Measurements from ENCODE around the gene PCDHGB3. TPM values are rescaled to one million over a fixed set of nuclear protein-coding genes. Genes with fewer than 3 reads are reported as not detected.
"Not testable (repeated sequence)": the region's sequence is repeated elsewhere in the genome, so short reads cannot be mapped to it uniquely, and the experiment has no call there.

Gene PCDHGB3
- total RNA-seq, 1 donor from 2014 or later: 4.1 TPM

GRCh38 chr5:141366016-141366896 lies 3.8 kb upstream of the PCDHGB3 start:
- no peak for TF ChIP-seq CTCF (IDR thresholded peaks at IDR 0.05; ENCODE audit: unreplicated experiment)
- Mint-ChIP-seq H3K27me3 (ENCODE audit: unreplicated experiment) (peaks cover 10% of the 10 kb centered on the region), H3K4me1 (ENCODE audit: unreplicated experiment) (peaks cover 7% of the 10 kb centered on the region)

GRCh38 chr5:141371572-141372475 lies 1.8 kb downstream of the PCDHGB3 start:
- H3K27ac Mint-ChIP-seq (ENCODE audit: unreplicated experiment): no peak overlapping the region
- peaks cover 27% of the 10 kb centered on the region for H3K9me3 Mint-ChIP-seq (ENCODE audit: unreplicated experiment)
- H3K27me3 Mint-ChIP-seq (ENCODE audit: unreplicated experiment): peaks cover 2% of the 10 kb centered on the region
- DNase-seq (ENCODE audit: low spot score): no peak
- peaks cover 55% of the 10 kb centered on the region for H3K36me3 Mint-ChIP-seq (ENCODE audit: low read depth, unreplicated experiment)
- H3K4me1 Mint-ChIP-seq (ENCODE audit: unreplicated experiment): no peaks in the 10 kb centered on the region
- peak overlapping the region; percentile 83 for H3K4me3 Mint-ChIP-seq (ENCODE audit: unreplicated experiment)
- no peak for TF ChIP-seq CTCF (IDR thresholded peaks at IDR 0.05; ENCODE audit: unreplicated experiment)

More at GRCh38 chr5:141366016-141366896, 3.8 kb upstream of the PCDHGB3 start:
- H3K36me3 Mint-ChIP-seq (ENCODE audit: low read depth, unreplicated experiment): peaks cover 58% of the 10 kb centered on the region
- peaks cover 31% of the 10 kb centered on the region for H3K9me3 Mint-ChIP-seq (ENCODE audit: unreplicated experiment)
- peak overlapping the region; percentile 15 for H3K4me3 Mint-ChIP-seq (ENCODE audit: unreplicated experiment)
- DNase-seq (ENCODE audit: low spot score): no peak
- no peak overlapping the region for H3K27ac Mint-ChIP-seq (ENCODE audit: unreplicated experiment)

- no peaks in the 10 kb centered on the region for H3K4me1 Mint-ChIP-seq (ENCODE audit: unreplicated experiment)
- DNase-seq (ENCODE audit: low spot score): no peak
- peak within 1 kb of the TSS; percentile 73 for H3K4me3 Mint-ChIP-seq (ENCODE audit: unreplicated experiment)
- peaks cover 2% of the 10 kb centered on the region for H3K27me3 Mint-ChIP-seq (ENCODE audit: unreplicated experiment)
- peaks cover 62% of the 10 kb centered on the region for H3K36me3 Mint-ChIP-seq (ENCODE audit: low read depth, unreplicated experiment)
- TF ChIP-seq CTCF (IDR thresholded peaks at IDR 0.05; ENCODE audit: unreplicated experiment): no peak
- H3K27ac Mint-ChIP-seq (ENCODE audit: unreplicated experiment): no peak within 1 kb of the TSS
- peaks cover 27% of the 10 kb centered on the region for H3K9me3 Mint-ChIP-seq (ENCODE audit: unreplicated experiment)
Observed at GRCh38 chr5:141373673-141374317, 3.8 kb downstream of the PCDHGB3 start, which contains the start of gene PCDHGA6. PCDHGA6 (plus strand) TSS chr5:141373891; CDS start chr5:141374084, 193 bp downstream.

GRCh38 chr5:141374627-141375026 lies 4.6 kb downstream of the PCDHGB3 start:
- Mint-ChIP-seq H3K9me3 (ENCODE audit: unreplicated experiment) (peaks cover 27% of the 10 kb centered on the region), H3K4me3 (ENCODE audit: unreplicated experiment) (peak overlapping the region; percentile 73), H3K27me3 (ENCODE audit: unreplicated experiment) (peaks cover 2% of the 10 kb centered on the region), H3K36me3 (ENCODE audit: low read depth, unreplicated experiment) (peaks cover 62% of the 10 kb centered on the region), H3K27ac (ENCODE audit: unreplicated experiment) (no peak overlapping the region), H3K4me1 (ENCODE audit: unreplicated experiment) (no peaks in the 10 kb centered on the region)
- TF ChIP-seq CTCF (IDR thresholded peaks at IDR 0.05; ENCODE audit: unreplicated experiment): no peak
- DNase-seq (ENCODE audit: low spot score): no peak

- H3K27me3 Mint-ChIP-seq (ENCODE audit: unreplicated experiment); H3K4me1 Mint-ChIP-seq (ENCODE audit: unreplicated experiment); DNase-seq (ENCODE audit: low spot score); H3K27ac Mint-ChIP-seq (ENCODE audit: unreplicated experiment); H3K4me3 Mint-ChIP-seq (ENCODE audit: unreplicated experiment): not testable (repeated sequence)
- Mint-ChIP-seq H3K9me3 (ENCODE audit: unreplicated experiment) (peaks cover 27% of the 10 kb centered on the region), H3K36me3 (ENCODE audit: low read depth, unreplicated experiment) (peaks cover 55% of the 10 kb centered on the region)
Observed at GRCh38 chr5:141375444-141376155, 5.6 kb downstream of the PCDHGB3 start.

Data from endothelial cell (in vitro differentiated cells).